ENCODE measurements around the gene VEZT. TPM values are rescaled to one million over a fixed set of nuclear protein-coding genes. Genes with fewer than 3 reads are reported as not detected.
"Not testable (repeated sequence)": the region's sequence is repeated elsewhere in the genome, so short reads cannot be mapped to it uniquely, and the experiment has no call there.

VEZT gene
- total RNA-seq, 4 donors from 2014 or later = 60.5 to 110 (median 73.5) TPM

- DNase-seq (ENCODE audit: low spot score in 2 of 2) = no peak
- TF ChIP-seq EP300 (IDR thresholded peaks at IDR 0.05) = no peak
- TF ChIP-seq POLR2A (IDR thresholded peaks at IDR 0.05) = no peak
- TF ChIP-seq CTCF (IDR thresholded peaks at IDR 0.05) = no peak
- H3K9me3 ChIP-seq = no peaks in the 10 kb centered on the region
- H3K4me1 ChIP-seq = no peaks in the 10 kb centered on the region
- H3K36me3 ChIP-seq = peaks cover 0 to 55% (median 0%) of the 10 kb centered on the region in 3 donors
- no peak overlapping the region for H3K27ac ChIP-seq
- no peaks in the 10 kb centered on the region for H3K27me3 ChIP-seq
- H3K4me3 ChIP-seq = no peak overlapping the region
- 93 to 100% methylated on average over 2 of the region's 2 CpGs for WGBS, 2 donors
Measured at GRCh38 chr12:95300286-95300685, 82.7 kb downstream of the VEZT start.

- DNase-seq (ENCODE audit: low spot score in 2 of 2) = no peak
- Histone ChIP-seq H3K9me3 (no peaks in the 10 kb centered on the region), H3K27ac (no peak overlapping the region), H3K4me1 (no peaks in the 10 kb centered on the region), H3K36me3 (peaks cover 0 to 36% (median 0%) of the 10 kb centered on the region in 3 donors), H3K27me3 (no peaks in the 10 kb centered on the region), H3K4me3 (no peak overlapping the region)
- TF ChIP-seq CTCF (IDR thresholded peaks at IDR 0.05) (no peak), POLR2A (IDR thresholded peaks at IDR 0.05) (no peak), EP300 (IDR thresholded peaks at IDR 0.05) (no peak)
- 98 to 100% methylated on average over 1 of the region's 1 CpG for WGBS, 2 donors
Measured at GRCh38 chr12:95303476-95303875, 85.9 kb downstream of the VEZT start.

GRCh38 chr12:95304673-95305198 lies 87.1 kb downstream of the VEZT start:
- whole genome bisulfite sequencing, 2 donors = 62 to 65% methylated on average over 3 of the region's 3 CpGs
- Histone ChIP-seq H3K36me3 (peaks cover 0 to 37% (median 0%) of the 10 kb centered on the region in 3 donors), H3K4me3 (no peak overlapping the region), H3K4me1 (no peaks in the 10 kb centered on the region), H3K27ac (no peak overlapping the region), H3K27me3 (no peaks in the 10 kb centered on the region), H3K9me3 (no peaks in the 10 kb centered on the region)
- TF ChIP-seq POLR2A (IDR thresholded peaks at IDR 0.05) (no peak), CTCF (IDR thresholded peaks at IDR 0.05) (no peak), EP300 (IDR thresholded peaks at IDR 0.05) (no peak)
- no peak for DNase-seq (ENCODE audit: low spot score in 2 of 2)

GRCh38 chr12:95312656-95313055 lies 95.0 kb downstream of the VEZT start:
- H3K27me3 ChIP-seq = no peaks in the 10 kb centered on the region
- TF ChIP-seq CTCF (IDR thresholded peaks at IDR 0.05) (no peak), EP300 (IDR thresholded peaks at IDR 0.05) (no peak), POLR2A (IDR thresholded peaks at IDR 0.05) (no peak)
- no peak overlapping the region for H3K27ac ChIP-seq
- WGBS, 2 donors = 39 to 46% methylated on average over 1 of the region's 1 CpG
- H3K9me3 ChIP-seq = no peaks in the 10 kb centered on the region
- H3K4me3 ChIP-seq = no peak overlapping the region
- H3K4me1 ChIP-seq = no peaks in the 10 kb centered on the region
- peaks cover 0 to 18% (median 0%) of the 10 kb centered on the region in 3 donors for H3K36me3 ChIP-seq
- DNase-seq (ENCODE audit: low spot score in 2 of 2) = no peak

- DNase-seq (ENCODE audit: low spot score in 2 of 2); H3K36me3 ChIP-seq; H3K27me3 ChIP-seq; H3K4me1 ChIP-seq; H3K27ac ChIP-seq; H3K4me3 ChIP-seq; H3K9me3 ChIP-seq: not testable (repeated sequence)
- 89 to 91% methylated on average over 6 of the region's 6 CpGs for WGBS, 2 donors
Measured at GRCh38 chr12:95314756-95315155, 97.1 kb downstream of the VEZT start.

- 77 to 82% methylated on average over 4 of the region's 4 CpGs for WGBS, 2 donors
- no peaks in the 10 kb centered on the region for H3K4me1 ChIP-seq
- DNase-seq (ENCODE audit: low spot score in 2 of 2) = no peak
- H3K27ac ChIP-seq = no peak overlapping the region
- H3K9me3 ChIP-seq = no peaks in the 10 kb centered on the region
- no peaks in the 10 kb centered on the region for H3K27me3 ChIP-seq
- TF ChIP-seq CTCF (IDR thresholded peaks at IDR 0.05) = no peak
- TF ChIP-seq POLR2A (IDR thresholded peaks at IDR 0.05) = no peak
- no peak for TF ChIP-seq EP300 (IDR thresholded peaks at IDR 0.05)
- H3K4me3 ChIP-seq = no peak overlapping the region
- no peaks in the 10 kb centered on the region for H3K36me3 ChIP-seq
Measured at GRCh38 chr12:95316798-95317197, 99.2 kb downstream of the VEZT start.

All from tibial nerve (tissue), 4 donors.